Measurements from ENCODE around the gene TTBK1. TPM values are rescaled to one million over a fixed set of nuclear protein-coding genes. Genes with fewer than 3 reads are reported as not detected.

Gene TTBK1
- 0.62 and 0.66 TPM in 2 replicates for polyA plus RNA-seq

GRCh38 chr6:43242908-43243663 is at the start of gene TTBK1:
TTBK1 (plus strand) TSS chr6:43243481; CDS start chr6:43246661, 3,180 bp downstream.

GRCh38 chr6:43228951-43229802 is 14.1 kb upstream of the TTBK1 start, which contains the start of gene DNPH1:
DNPH1 (minus strand) TSS chr6:43229481; CDS start chr6:43229456, 25 bp downstream.

GRCh38 chr6:43297644-43298564 is 54.6 kb downstream of the TTBK1 start, which contains the start of gene SLC22A7:
SLC22A7 (plus strand) TSS chr6:43298260; CDS start chr6:43298359, 99 bp downstream.

GRCh38 chr6:43308101-43308989 is 65.1 kb downstream of the TTBK1 start, which contains the start of gene CRIP3:
CRIP3 (minus strand) TSS chr6:43308826; CDS start chr6:43308792, 34 bp downstream.

Other genes starting within 250 kb of the TTBK1 start
- 163 and 191 TPM in 2 replicates for gene MEA1, start 229.5 kb upstream of the TTBK1 start, polyA plus RNA-seq
- gene KLHDC3, start 229.2 kb upstream of the TTBK1 start, polyA plus RNA-seq: 23.8 and 31.7 TPM in 2 replicates
- gene RRP36, start 221.9 kb upstream of the TTBK1 start, polyA plus RNA-seq: 26.2 and 30.9 TPM in 2 replicates
- gene CUL7, start 189.6 kb upstream of the TTBK1 start, polyA plus RNA-seq: 0.74 and 2.5 TPM in 2 replicates
- gene MRPL2, start 184.0 kb upstream of the TTBK1 start, polyA plus RNA-seq: 48.1 and 61.6 TPM in 2 replicates
- 7.8 and 17.5 TPM in 2 replicates for gene KLC4, start 183.8 kb upstream of the TTBK1 start, polyA plus RNA-seq
- gene PTK7, start 167.2 kb upstream of the TTBK1 start, polyA plus RNA-seq: not detected in 2 replicates
- gene SRF, start 72.2 kb upstream of the TTBK1 start, polyA plus RNA-seq: 0.74 and 0.99 TPM in 2 replicates
- 2.7 and 5.5 TPM in 2 replicates for gene CUL9, start 61.3 kb upstream of the TTBK1 start, polyA plus RNA-seq
- gene DNPH1, start 14.0 kb upstream of the TTBK1 start, polyA plus RNA-seq: 8.7 and 9.2 TPM in 2 replicates
- gene SLC22A7, start 54.8 kb downstream of the TTBK1 start, polyA plus RNA-seq: 0.63 TPM in 1 of 2 replicates, not detected in the other
- 1.6 and 2.4 TPM in 2 replicates for gene CRIP3, start 65.3 kb downstream of the TTBK1 start, polyA plus RNA-seq
- 7.5 and 12.4 TPM in 2 replicates for gene ZNF318, start 126.2 kb downstream of the TTBK1 start, polyA plus RNA-seq
- 3.1 and 6.2 TPM in 2 replicates for gene ABCC10, start 184.1 kb downstream of the TTBK1 start, polyA plus RNA-seq
- gene DLK2, start 212.1 kb downstream of the TTBK1 start, polyA plus RNA-seq: 11.0 and 15.0 TPM in 2 replicates
- 0.15 and 0.55 TPM in 2 replicates for gene TJAP1, start 234.1 kb downstream of the TTBK1 start, polyA plus RNA-seq